Activated CD8-positive, alpha-beta T cell treated with anti-CD3 and anti-CD28 coated beads for 36 hours (primary cell): ENCODE results near the gene CPSF7. TPM values are rescaled to one million over a fixed set of nuclear protein-coding genes. Genes with fewer than 3 reads are reported as not detected.
A peak's percentile ranks its signal among the peaks of the same experiment; 100 is the strongest.

Source experiments
- ATAC-seq: fragments of 200-7000 bp; cut with Tn5 transposase; one replicate; pipeline ENCODE4 v1.10.0; 2021; ENCODE audit warnings: mild to moderate bottlenecking, moderate library complexity
- CTCF ChIA-PET: fragments of 350-600 bp; sonication (Branson Sonifier 250); formaldehyde crosslinking; loops from one replicate; lab custom pipeline; 2021; ENCODE audit warnings: antibody characterized with exemption; lab: Charles Lee
- POLR2A ChIA-PET: fragments of 350-600 bp; sonication (Branson Sonifier 250); formaldehyde crosslinking; loops from one replicate; lab custom pipeline; 2021; ENCODE audit warnings: antibody characterized with exemption; lab: Charles Lee
- DNase-seq: peaks from one replicate; pipeline ENCODE4 v3.0.0-alpha.2; 2020
- H3K27ac Mint-ChIP-seq: one replicate; pipeline ENCODE4 v1.8.0; 2021; ENCODE audit warnings: mild to moderate bottlenecking, mixed read lengths
- H3K27me3 Mint-ChIP-seq: one replicate; pipeline ENCODE4 v1.8.0; 2021; ENCODE audit warnings: mixed read lengths
- H3K36me3 Mint-ChIP-seq: one replicate; pipeline ENCODE4 v1.8.0; 2021; ENCODE audit warnings: low read depth, mixed read lengths
- H3K4me1 Mint-ChIP-seq: one replicate; pipeline ENCODE4 v1.8.0; 2021; ENCODE audit warnings: low read depth, mixed read lengths
- H3K4me3 Mint-ChIP-seq: one replicate; pipeline ENCODE4 v1.8.0; 2021; ENCODE audit warnings: mild to moderate bottlenecking, moderate library complexity, mixed read lengths
- H3K9me3 Mint-ChIP-seq: one replicate; pipeline ENCODE4 v1.8.0; 2021; ENCODE audit warnings: mixed read lengths
- intact Hi-C: fragments of 100-400 bp; cut with micrococcal nuclease; formaldehyde crosslinking; loops from one replicate; pipeline ENCODE4 v1.10.0; 2022
- total RNA-seq, 2 experiments: library from RNA; stranded (reverse); gene quantifications; one replicate each; pipeline ENCODE4 v1.2.3, GENCODE V29; 2021
- TF ChIP-seq, protein P1 (sequence below): fragments of 200-600 bp; IDR thresholded peaks from one replicate; pipeline ENCODE4 v1.8.0; 2022; ENCODE audit warnings: antibody characterized with exemption, mild to moderate bottlenecking

The CPSF7 gene
- total RNA-seq, 2 experiments from 2014 or later, result 98.5 to 105 TPM

DNA sequence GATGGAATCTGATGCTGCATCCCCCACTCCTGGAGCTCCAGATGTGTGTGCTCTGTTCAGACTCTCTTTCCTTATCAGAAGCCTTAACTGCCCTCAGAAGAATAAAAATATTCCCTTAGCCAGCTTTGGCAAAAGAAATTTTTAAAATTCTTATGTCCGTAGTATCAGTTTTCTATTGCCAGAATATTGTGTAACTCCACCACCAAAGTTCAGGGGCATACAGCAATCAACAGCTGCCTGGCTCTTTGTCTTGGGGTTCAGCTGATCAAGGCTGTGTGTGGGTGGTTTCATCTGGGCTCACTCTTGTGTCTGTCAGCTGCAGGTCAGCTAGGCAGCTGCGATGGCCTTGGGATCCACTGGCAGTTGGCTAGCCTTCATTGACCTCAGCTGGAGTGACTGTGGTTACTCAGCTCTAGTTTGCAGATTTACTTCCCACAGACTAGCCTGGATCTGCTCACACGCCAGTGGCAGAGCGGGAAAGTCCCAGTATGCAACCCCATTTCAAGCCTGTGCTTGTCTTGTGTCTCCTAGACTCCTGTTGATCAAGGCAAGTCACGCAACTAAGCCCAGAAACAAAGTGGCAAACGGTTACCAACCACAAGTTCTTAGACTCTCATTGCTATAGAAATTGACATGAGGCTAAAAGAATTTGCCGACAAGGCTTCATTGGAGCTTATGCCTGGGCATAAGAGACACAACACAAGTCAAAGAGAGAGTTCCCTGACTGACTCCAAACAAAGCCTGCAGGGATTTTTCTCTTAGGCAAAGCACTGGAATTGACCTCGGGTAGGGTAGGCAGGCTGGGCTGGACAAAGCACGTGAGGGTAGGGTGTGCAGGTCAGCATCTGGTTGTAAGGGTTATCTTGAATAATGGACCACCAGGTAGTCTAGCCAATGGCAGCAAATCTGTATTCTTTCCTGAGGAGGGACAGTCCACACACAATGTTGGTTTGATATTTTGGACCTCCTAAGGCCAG is 60.1 kb downstream of the CPSF7 start:
- no peak for DNase-seq
- POLR2A ChIA-PET, result interaction anchor here (1.2 to 3.2 kb wide), 7 partner anchors 7 to 36 kb away, joined by 3 to 13 read pairs (median 4); partner anchors contain the start of genes CYB561A3, DDB1, TKFC and TMEM138
- TF ChIP-seq, protein P1, sequence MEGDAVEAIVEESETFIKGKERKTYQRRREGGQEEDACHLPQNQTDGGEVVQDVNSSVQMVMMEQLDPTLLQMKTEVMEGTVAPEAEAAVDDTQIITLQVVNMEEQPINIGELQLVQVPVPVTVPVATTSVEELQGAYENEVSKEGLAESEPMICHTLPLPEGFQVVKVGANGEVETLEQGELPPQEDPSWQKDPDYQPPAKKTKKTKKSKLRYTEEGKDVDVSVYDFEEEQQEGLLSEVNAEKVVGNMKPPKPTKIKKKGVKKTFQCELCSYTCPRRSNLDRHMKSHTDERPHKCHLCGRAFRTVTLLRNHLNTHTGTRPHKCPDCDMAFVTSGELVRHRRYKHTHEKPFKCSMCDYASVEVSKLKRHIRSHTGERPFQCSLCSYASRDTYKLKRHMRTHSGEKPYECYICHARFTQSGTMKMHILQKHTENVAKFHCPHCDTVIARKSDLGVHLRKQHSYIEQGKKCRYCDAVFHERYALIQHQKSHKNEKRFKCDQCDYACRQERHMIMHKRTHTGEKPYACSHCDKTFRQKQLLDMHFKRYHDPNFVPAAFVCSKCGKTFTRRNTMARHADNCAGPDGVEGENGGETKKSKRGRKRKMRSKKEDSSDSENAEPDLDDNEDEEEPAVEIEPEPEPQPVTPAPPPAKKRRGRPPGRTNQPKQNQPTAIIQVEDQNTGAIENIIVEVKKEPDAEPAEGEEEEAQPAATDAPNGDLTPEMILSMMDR, result no peak
- Mint-ChIP-seq H3K36me3 (peaks cover 50% of the 10 kb centered on the region), H3K27me3 (no peaks in the 10 kb centered on the region), H3K4me1 (peaks cover 15% of the 10 kb centered on the region), H3K9me3 (no peaks in the 10 kb centered on the region), H3K4me3 (no peak overlapping the region), H3K27ac (peak overlapping the region; percentile 63)
- intact Hi-C loops, result no loop called here
- CTCF ChIA-PET, result interaction anchor here (0.7 to 2.7 kb wide), 6 partner anchors 9 to 66 kb away, joined by 3 to 24 read pairs (median 3); no protein-coding TSS in a partner anchor
- peak; percentile 13 for ATAC-seq

- Mint-ChIP-seq H3K27ac (no peak overlapping the region), H3K36me3 (peaks cover 51% of the 10 kb centered on the region), H3K9me3 (no peaks in the 10 kb centered on the region), H3K27me3 (no peaks in the 10 kb centered on the region), H3K4me3 (no peak overlapping the region), H3K4me1 (peaks cover 17% of the 10 kb centered on the region)
- ChIA-PET POLR2A (interaction anchor here (0.7 to 2.8 kb wide), 4 partner anchors 13 to 35 kb away, joined by 3 to 11 read pairs (median 3); partner anchors contain the start of genes DDB1 and TKFC), CTCF (interaction anchor here (1.0 to 2.7 kb wide), 5 partner anchors 10 to 67 kb away, joined by 3 to 24 read pairs (median 3); no protein-coding TSS in a partner anchor)
- intact Hi-C loops, result no loop called here
- DNase-seq, result no peak
- TF ChIP-seq, protein P1, result no peak
- no peak for ATAC-seq
These were observed 61.1 kb downstream of the CPSF7 start for GRCh38 chr11:61368646-61369045.

DNA sequence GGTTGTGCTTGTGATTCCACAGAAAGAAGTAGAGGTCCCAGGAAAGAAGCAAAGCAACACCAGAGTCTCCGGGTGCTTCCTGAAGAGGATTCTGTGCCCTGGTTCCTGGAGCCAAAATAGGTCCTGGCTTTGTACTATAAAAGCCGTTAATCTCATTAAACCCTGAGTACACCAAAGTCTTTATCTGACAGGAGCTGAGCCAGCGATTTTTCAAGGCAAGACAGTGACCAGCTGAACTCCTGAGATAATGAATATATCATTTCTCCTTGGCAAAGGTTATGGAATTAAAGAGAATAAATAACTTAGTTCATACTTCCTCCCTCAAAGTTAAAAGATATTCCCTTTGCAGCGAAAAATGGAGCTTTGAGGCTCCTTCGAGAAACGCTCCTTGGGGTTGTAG is 62.4 kb downstream of the CPSF7 start:
- ATAC-seq, result no peak
- H3K4me1 Mint-ChIP-seq, result peaks cover 27% of the 10 kb centered on the region
- H3K36me3 Mint-ChIP-seq, result peaks cover 54% of the 10 kb centered on the region
- H3K4me3 Mint-ChIP-seq, result no peak overlapping the region
- H3K9me3 Mint-ChIP-seq, result no peaks in the 10 kb centered on the region
- DNase-seq, result no peak
- CTCF ChIA-PET, result interaction anchor here (8.9 to 16.8 kb wide), 2 partner anchors 18 to 29 kb away, joined by 86 to 181 read pairs; partner anchors contain the start of genes DDB1 and TKFC
- POLR2A ChIA-PET, result interaction anchor here (0.8 to 2.8 kb wide), 5 partner anchors 18 to 208 kb away, joined by 3 to 11 read pairs (median 3); partner anchors contain the start of genes DDB1 and TKFC
- no peak overlapping the region for H3K27ac Mint-ChIP-seq
- no peaks in the 10 kb centered on the region for H3K27me3 Mint-ChIP-seq
- TF ChIP-seq, protein P1, result no peak
- intact Hi-C loops, result no loop called here

- ChIA-PET POLR2A (interaction anchor here (0.6 to 6.5 kb wide), 11 partner anchors 11 to 414 kb away, joined by 3 to 59 read pairs (median 8); partner anchors contain the start of genes CPSF7, DDB1, SDHAF2 and TKFC), CTCF (interaction anchor here (3.5 to 16.8 kb wide), 3 partner anchors 21 to 71 kb away, joined by 17 to 181 read pairs (median 86); partner anchors contain the start of genes DDB1 and TKFC)
- peaks cover 27% of the 10 kb centered on the region for H3K4me1 Mint-ChIP-seq
- ATAC-seq, result no peak
- peak overlapping the region; percentile 3 for H3K27ac Mint-ChIP-seq
- TF ChIP-seq, protein P1, result no peak
- H3K4me3 Mint-ChIP-seq, result peak overlapping the region; percentile 99
- no peaks in the 10 kb centered on the region for H3K9me3 Mint-ChIP-seq
- DNase-seq, result no peak
- intact Hi-C loops, result no loop called here
- no peaks in the 10 kb centered on the region for H3K27me3 Mint-ChIP-seq
- peaks cover 33% of the 10 kb centered on the region for H3K36me3 Mint-ChIP-seq
These were observed 65.6 kb downstream of the CPSF7 start for GRCh38 chr11:61364012-61364675.
